ENCODE data around the gene LGMN. TPM values are rescaled to one million over a fixed set of nuclear protein-coding genes. Genes with fewer than 3 reads are reported as not detected.

LGMN gene
- total RNA-seq = 100 to 1,000 TPM in 1 of 2 donors, 10 to 100 TPM in 1; 70.0 to 107 TPM

DNA sequence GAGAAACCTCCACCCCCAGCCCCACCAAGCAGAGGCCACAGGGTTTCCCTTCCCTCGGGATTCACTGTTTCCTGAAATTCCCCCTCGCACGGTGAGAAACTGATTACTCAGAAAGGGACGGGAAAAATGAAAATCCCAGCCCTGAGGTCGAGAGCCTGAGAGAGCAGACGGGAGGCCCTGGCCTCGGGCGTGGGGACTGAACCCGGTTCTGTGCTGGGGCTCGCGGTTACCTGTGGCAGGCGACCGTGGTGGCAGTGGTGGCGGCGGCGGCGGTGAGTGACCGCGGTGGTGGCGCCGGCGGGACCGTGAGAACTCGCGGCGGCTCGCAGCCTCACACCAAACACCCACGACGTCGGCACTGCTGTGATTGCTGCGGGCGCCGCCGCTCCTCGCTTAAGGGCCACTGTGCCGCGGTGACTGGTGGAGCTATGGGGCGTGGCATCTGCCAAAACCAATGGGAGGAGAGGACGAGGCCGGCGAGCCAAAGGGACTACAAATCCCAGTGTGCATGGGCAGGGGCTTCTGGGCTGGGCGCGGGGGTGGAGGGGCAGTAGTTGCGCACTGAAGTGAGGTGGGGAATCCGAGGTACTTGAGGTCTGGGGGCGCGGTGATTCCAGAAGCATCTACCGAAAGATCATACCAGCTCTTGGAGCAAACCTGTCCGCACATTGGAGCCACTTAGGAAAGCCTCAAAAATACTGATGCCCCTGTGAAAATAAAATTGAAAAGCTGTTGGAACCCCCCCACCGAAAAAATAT is at the start of gene LGMN:
Gene LGMN, minus strand, starts transcription at position 369 of the 758 bp plus-strand sequence. CDS start 15,841 bp downstream, outside the sequence.
- peak within 1 kb of the TSS; percentile 80 to 85 for H3K9ac ChIP-seq (ENCODE audit: low read depth in 2 of 2, low read length in 2 of 2)
- H3K9me3 ChIP-seq = no peaks in the 10 kb centered on the region
- H3K4me1 ChIP-seq = no peaks in the 10 kb centered on the region
- no peaks in the 10 kb centered on the region for H3K27me3 ChIP-seq
- H3K27ac ChIP-seq = peak within 1 kb of the TSS; percentile 45
- intact Hi-C loops (cut with DNase I) = no loop called here
- DNase-seq = peak; percentile 97
- H3K36me3 ChIP-seq = no peaks in the 10 kb centered on the region
- peak within 1 kb of the TSS; percentile 50 for H3K4me3 ChIP-seq
- no peak for TF ChIP-seq CTCF (IDR thresholded peaks at IDR 0.05)

DNA sequence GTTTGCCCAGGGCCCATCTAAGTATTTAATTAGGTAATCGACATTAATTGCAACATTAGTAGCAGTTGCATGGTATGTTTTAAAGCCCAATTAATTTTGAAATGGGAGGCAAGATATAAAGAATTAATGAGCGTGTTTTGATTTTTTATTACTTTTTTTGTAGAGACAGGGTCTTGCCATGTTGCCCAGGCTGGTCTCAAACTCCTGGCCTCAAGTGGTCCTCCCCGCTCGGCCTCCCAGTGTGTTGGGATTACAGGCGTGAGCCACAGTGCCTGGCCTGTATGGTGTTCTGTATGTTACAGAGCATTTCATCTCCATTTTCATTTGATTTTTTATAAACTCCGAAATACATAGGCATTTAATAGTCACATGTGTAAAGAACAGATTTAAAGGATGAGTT is 46.5 kb upstream of the LGMN start:
- H3K27ac ChIP-seq = peak overlapping the region; percentile 87
- peak overlapping the region; percentile 94 for H3K4me3 ChIP-seq
- no peaks in the 10 kb centered on the region for H3K9me3 ChIP-seq
- intact Hi-C loops (cut with DNase I) = no loop called here
- TF ChIP-seq CTCF (IDR thresholded peaks at IDR 0.05) = no peak
- H3K4me1 ChIP-seq = no peaks in the 10 kb centered on the region
- peak overlapping the region; percentile 99 for H3K9ac ChIP-seq (ENCODE audit: low read depth in 2 of 2, low read length in 2 of 2)
- H3K27me3 ChIP-seq = no peaks in the 10 kb centered on the region
- H3K36me3 ChIP-seq = no peaks in the 10 kb centered on the region
- no peak for DNase-seq

- intact Hi-C loops (cut with DNase I) = no loop called here
These were observed 46.1 kb upstream of the LGMN start for GRCh38 chr14:92794547-92794941.

DNA sequence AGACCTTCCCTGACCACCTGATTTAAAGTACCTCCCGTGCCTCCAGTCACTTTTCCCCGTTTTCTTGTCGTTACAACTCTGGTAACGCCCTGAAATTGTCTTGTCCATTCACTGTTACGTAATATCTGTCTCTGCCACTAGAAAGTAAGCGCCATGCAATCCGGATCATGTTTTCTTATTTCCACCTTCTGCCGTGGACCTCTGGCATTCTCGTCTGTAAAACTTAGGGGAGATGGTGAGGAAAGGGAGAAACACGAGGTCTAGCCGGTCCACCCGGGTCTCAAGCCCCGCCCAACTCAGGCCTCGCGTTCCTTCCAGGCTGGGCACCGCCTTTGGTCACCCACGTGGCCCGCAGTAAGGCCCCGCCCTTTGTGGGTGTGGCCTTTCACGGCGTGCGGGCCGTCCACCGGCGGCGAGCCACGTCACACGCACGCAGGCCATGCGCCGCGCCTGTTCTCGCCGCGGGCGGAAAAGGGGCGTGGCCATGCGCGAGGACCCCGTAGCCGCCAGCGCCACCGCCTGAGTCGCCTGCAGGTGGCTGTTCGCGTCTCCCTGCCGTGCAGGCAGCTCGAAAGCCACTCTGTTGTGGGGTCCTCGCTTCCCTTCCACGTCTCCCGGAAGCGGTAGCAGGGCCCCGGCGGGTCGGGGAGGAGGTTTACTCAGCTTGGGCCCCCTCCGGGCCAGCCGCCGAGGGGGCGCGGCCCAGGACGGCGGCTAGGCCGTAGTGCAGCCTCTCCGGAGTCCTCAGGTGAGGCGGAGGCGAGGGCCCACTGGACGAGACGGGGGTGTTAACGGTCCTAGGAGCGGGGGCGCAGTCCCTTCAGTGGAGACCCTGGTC is 45.5 kb upstream of the LGMN start, which contains the start of gene GOLGA5:
Gene GOLGA5, plus strand, starts transcription at position 597 of the 838 bp plus-strand sequence. CDS start 3,133 bp downstream, outside the sequence.
- Histone ChIP-seq H3K9me3 (no peaks in the 10 kb centered on the region), H3K27ac (peak within 1 kb of the TSS; percentile 87), H3K4me1 (no peaks in the 10 kb centered on the region), H3K9ac (ENCODE audit: low read depth in 2 of 2, low read length in 2 of 2) (peak within 1 kb of the TSS; percentile 99), H3K4me3 (peak within 1 kb of the TSS; percentile 94), H3K27me3 (no peaks in the 10 kb centered on the region), H3K36me3 (no peaks in the 10 kb centered on the region)
- intact Hi-C loops (cut with DNase I) = no loop called here
- TF ChIP-seq CTCF (IDR thresholded peaks at IDR 0.05) = no peak
- peak; percentile 98 for DNase-seq

More at GRCh38 chr14:92794547-92794941, 46.1 kb upstream of the LGMN start:
- TF ChIP-seq CTCF (IDR thresholded peaks at IDR 0.05) = no peak
- Histone ChIP-seq H3K36me3 (no peaks in the 10 kb centered on the region), H3K4me3 (peak overlapping the region; percentile 94), H3K27ac (peak overlapping the region; percentile 87), H3K27me3 (no peaks in the 10 kb centered on the region), H3K9ac (ENCODE audit: low read depth in 2 of 2, low read length in 2 of 2) (peak overlapping the region; percentile 99), H3K4me1 (no peaks in the 10 kb centered on the region), H3K9me3 (no peaks in the 10 kb centered on the region)
- DNase-seq = no peak

DNA sequence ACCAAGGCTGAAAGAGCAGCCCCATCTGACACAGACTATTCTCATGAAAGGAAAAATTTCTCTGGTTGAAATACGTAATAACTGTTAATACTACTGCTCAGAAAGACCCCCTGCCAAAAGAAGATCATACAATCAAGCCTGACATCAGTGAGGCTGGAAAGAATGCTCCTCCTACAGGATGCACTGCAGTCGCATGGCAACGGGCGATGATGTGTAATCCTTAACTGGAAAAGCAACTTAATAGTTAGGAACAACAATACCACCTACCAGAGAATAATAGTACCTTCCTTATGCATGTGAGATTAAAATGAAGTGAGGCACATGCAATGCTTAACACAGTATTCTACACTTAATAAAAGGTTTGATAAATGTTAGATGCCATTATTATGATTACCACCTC is 44.5 kb upstream of the LGMN start:
- H3K27ac ChIP-seq = peak overlapping the region; percentile 49
- no peak for DNase-seq
- H3K4me3 ChIP-seq = no peak overlapping the region

More for the DNA sequence above, 44.5 kb upstream of the LGMN start:
- no peaks in the 10 kb centered on the region for H3K27me3 ChIP-seq
- peak overlapping the region in 1 of 2 donors; percentile 58 for H3K9ac ChIP-seq (ENCODE audit: low read depth in 2 of 2, low read length in 2 of 2)
- TF ChIP-seq CTCF (IDR thresholded peaks at IDR 0.05) = no peak
- H3K4me1 ChIP-seq = no peaks in the 10 kb centered on the region
- no peaks in the 10 kb centered on the region for H3K9me3 ChIP-seq
- intact Hi-C loops (cut with DNase I) = no loop called here
- H3K36me3 ChIP-seq = no peaks in the 10 kb centered on the region
